ENCODE results near the gene HCN3. TPM values are rescaled to one million over a fixed set of nuclear protein-coding genes. Genes with fewer than 3 reads are reported as not detected.

HCN3 gene
- total RNA-seq, 4 donors from 2014 or later = 7.4 to 25.5 (median 19.5) TPM

- H3K27ac ChIP-seq = peak overlapping the region in 2 of 4 donors; percentile 43 to 75
Observed at GRCh38 chr1:155300024-155300423, 22.8 kb downstream of the HCN3 start.

GRCh38 chr1:155300553-155301329 is 23.5 kb downstream of the HCN3 start:
- H3K9me3 ChIP-seq = no peaks in the 10 kb centered on the region
- H3K4me3 ChIP-seq = peak overlapping the region in 1 of 4 donors; percentile 20
- TF ChIP-seq POLR2A (IDR thresholded peaks at IDR 0.05) (peak in 1 of 2 donors; percentile 79), CTCF (IDR thresholded peaks at IDR 0.05) (peak in 3 of 6 experiments; percentile 26 to 50 (median 39))
- H3K36me3 ChIP-seq = no peaks in the 10 kb centered on the region
- H3K27ac ChIP-seq = peak overlapping the region in 2 of 4 donors; percentile 43 to 75
- DNase-seq = peak in 2 of 3 donors; percentile 80 to 88
- no peaks in the 10 kb centered on the region for H3K27me3 ChIP-seq
- H3K4me1 ChIP-seq = no peaks in the 10 kb centered on the region

More at GRCh38 chr1:155300024-155300423, 22.8 kb downstream of the HCN3 start:
- Histone ChIP-seq H3K36me3 (no peaks in the 10 kb centered on the region), H3K4me1 (no peaks in the 10 kb centered on the region), H3K4me3 (peak overlapping the region in 1 of 4 donors; percentile 20), H3K9me3 (no peaks in the 10 kb centered on the region), H3K27me3 (no peaks in the 10 kb centered on the region)
- no peak for DNase-seq
- TF ChIP-seq CTCF (IDR thresholded peaks at IDR 0.05) (no peak), POLR2A (IDR thresholded peaks at IDR 0.05) (no peak)

- peak within 1 kb of the TSS in 1 of 4 donors; percentile 20 for H3K4me3 ChIP-seq
- TF ChIP-seq POLR2A (IDR thresholded peaks at IDR 0.05) = no peak
- no peak for TF ChIP-seq CTCF (IDR thresholded peaks at IDR 0.05)
- no peaks in the 10 kb centered on the region for H3K4me1 ChIP-seq
- no peaks in the 10 kb centered on the region for H3K27me3 ChIP-seq
- H3K9me3 ChIP-seq = no peaks in the 10 kb centered on the region
- H3K27ac ChIP-seq = peak within 1 kb of the TSS in 2 of 4 donors; percentile 43 to 75
- no peak for DNase-seq
- no peaks in the 10 kb centered on the region for H3K36me3 ChIP-seq
Observed at GRCh38 chr1:155301342-155301841, 24.1 kb downstream of the HCN3 start, which contains the start of gene PKLR. PKLR (minus strand) TSS chr1:155301438; CDS start chr1:155301395, 43 bp downstream.

GRCh38 chr1:155304558-155305063 is 27.3 kb downstream of the HCN3 start:
- H3K9me3 ChIP-seq = no peaks in the 10 kb centered on the region
- peak overlapping the region in 1 of 4 donors; percentile 26 for H3K27ac ChIP-seq
- no peaks in the 10 kb centered on the region for H3K36me3 ChIP-seq
- DNase-seq = no peak
- H3K27me3 ChIP-seq = no peaks in the 10 kb centered on the region
- TF ChIP-seq POLR2A (IDR thresholded peaks at IDR 0.05) (no peak), CTCF (IDR thresholded peaks at IDR 0.05) (no peak)
- H3K4me3 ChIP-seq = peak overlapping the region in 1 of 4 donors; percentile 28
- peaks cover 0 to 6% (median 4%) of the 10 kb centered on the region in 4 donors for H3K4me1 ChIP-seq

GRCh38 chr1:155305881-155306391 is 28.7 kb downstream of the HCN3 start:
- Histone ChIP-seq H3K4me1 (peaks cover 0 to 16% (median 13%) of the 10 kb centered on the region in 4 donors), H3K27me3 (no peaks in the 10 kb centered on the region), H3K27ac (no peak overlapping the region), H3K36me3 (peaks cover 0 to 7% (median 0%) of the 10 kb centered on the region in 3 donors), H3K4me3 (no peak overlapping the region), H3K9me3 (no peaks in the 10 kb centered on the region)
- TF ChIP-seq CTCF (IDR thresholded peaks at IDR 0.05) (no peak), POLR2A (IDR thresholded peaks at IDR 0.05) (no peak)
- no peak for DNase-seq
